ENCODE results near the gene TRAP1.

GRCh38 chr16:3718628-3719027, 1.3 kb upstream of the TRAP1 start:
- no peak for TF ChIP-seq CTCF (IDR thresholded peaks at IDR 0.05; ENCODE audit: low read depth, low read length)
- TF ChIP-seq EZH2phosphoT487 (IDR thresholded peaks at IDR 0.05; ENCODE audit: low read depth), result no peak
